DND-41 (cell line): ENCODE data around the gene RHOJ.

Source experiments
- ATAC-seq: fragments of 200-7000 bp; cut with Tn5 transposase; 3 replicates; pipeline ENCODE4 v1.9.1; 2021; ENCODE audit warnings: low read depth; ENCODE audit not compliant: insufficient read depth
- DNase-seq: peaks from one replicate; pipeline ENCODE4 v3.0.0-alpha.2; 2020
- H2AFZ ChIP-seq: 2 replicates; pipeline ENCODE4 v1.6.0; 2012; ENCODE audit warnings: low read depth, low read length
- H3K27ac ChIP-seq: 2 replicates; pipeline ENCODE4 v1.5.1; 2012; ENCODE audit warnings: low read length, inconsistent platforms
- H3K27me3 ChIP-seq: fragments of 200-600 bp; sonication (generic); 2 replicates; pipeline ENCODE4 v1.6.0; 2012; ENCODE audit warnings: low read length, mild to moderate bottlenecking, inconsistent platforms; ENCODE audit not compliant: insufficient read depth, poor library complexity
- H3K36me3 ChIP-seq: 2 replicates; pipeline ENCODE4 v1.5.1; 2012; ENCODE audit warnings: low read length, inconsistent platforms; ENCODE audit not compliant: insufficient read depth
- H3K4me1 ChIP-seq: 2 replicates; pipeline ENCODE4 v1.5.1; 2012; ENCODE audit warnings: mild to moderate bottlenecking, low read length; ENCODE audit not compliant: insufficient read depth
- H3K4me2 ChIP-seq: 2 replicates; pipeline ENCODE4 v1.6.0; 2012; ENCODE audit warnings: mild to moderate bottlenecking, moderate library complexity, low read length, inconsistent platforms; ENCODE audit not compliant: insufficient read depth
- H3K4me3 ChIP-seq, 2 experiments: fragments of 200-600 bp in 1 of 2; shearing (Covaris generic) in 1 of 2; 2 replicates each; pipeline ENCODE4 v1.5.1; 2012 to 2016; ENCODE audit warnings: inconsistent platforms in 2 of 2, low read length in 2 of 2, mild to moderate bottlenecking in 2 of 2, low read depth in 1 of 2, moderate library complexity in 1 of 2
- H3K79me2 ChIP-seq: 2 replicates; pipeline ENCODE4 v1.6.0; 2012; ENCODE audit warnings: low read length, inconsistent platforms; ENCODE audit not compliant: insufficient read depth
- H3K9ac ChIP-seq: 2 replicates; pipeline ENCODE4 v1.6.0; 2012; ENCODE audit warnings: low read depth, mild to moderate bottlenecking, inconsistent platforms, low read length, moderate library complexity
- H3K9me3 ChIP-seq: 2 replicates; pipeline ENCODE4 v1.5.1; 2012; ENCODE audit warnings: low read length, moderate library complexity, mild to moderate bottlenecking, inconsistent platforms; ENCODE audit not compliant: insufficient read depth, severe bottlenecking
- H4K20me1 ChIP-seq: 2 replicates; pipeline ENCODE4 v1.6.0; 2012; ENCODE audit warnings: low read length; ENCODE audit not compliant: insufficient read depth
- CTCF ChIP-seq: IDR thresholded peaks from 2 replicates; pipeline ENCODE4 v1.5.1; 2012; ENCODE audit warnings: borderline replicate concordance, low read length, moderate library complexity, mild to moderate bottlenecking; ENCODE audit not compliant: poor library complexity, severe bottlenecking; ENCODE audit errors: extremely low read depth
- EZH2 ChIP-seq: IDR thresholded peaks from 3 replicates; pipeline ENCODE4 v1.6.1; 2012; ENCODE audit warnings: borderline replicate concordance, low read depth, mild to moderate bottlenecking, moderate library complexity, low read length, inconsistent platforms; ENCODE audit not compliant: severe bottlenecking

RHOJ gene

GRCh38 chr14:63262446-63262845 lies 58.2 kb downstream of the RHOJ start:
- no peak for ATAC-seq
- H3K4me1 ChIP-seq = no peaks in the 10 kb centered on the region

GRCh38 chr14:63266106-63266505 lies 61.9 kb downstream of the RHOJ start:
- DNase-seq (no peak), ATAC-seq (no peak)
- no peaks in the 10 kb centered on the region for H3K79me2 ChIP-seq
- H3K9ac ChIP-seq = no peak overlapping the region
- H2AFZ ChIP-seq = no peak overlapping the region
- H3K4me2 ChIP-seq = no peak overlapping the region
- H3K4me3 ChIP-seq = no peak overlapping the region
- H3K9me3 ChIP-seq = no peaks in the 10 kb centered on the region
- TF ChIP-seq CTCF (no peak), EZH2 (no peak)
- H3K27me3 ChIP-seq = peaks cover 2% of the 10 kb centered on the region
- no peaks in the 10 kb centered on the region for H4K20me1 ChIP-seq
- no peak overlapping the region for H3K27ac ChIP-seq
- H3K36me3 ChIP-seq = no peaks in the 10 kb centered on the region
- no peaks in the 10 kb centered on the region for H3K4me1 ChIP-seq

More at GRCh38 chr14:63262446-63262845, 58.2 kb downstream of the RHOJ start:
- TF ChIP-seq EZH2 (no peak), CTCF (no peak)
- Histone ChIP-seq H2AFZ (no peak overlapping the region), H3K79me2 (no peaks in the 10 kb centered on the region), H3K9ac (no peak overlapping the region), H3K27ac (no peak overlapping the region), H3K9me3 (no peaks in the 10 kb centered on the region), H3K36me3 (no peaks in the 10 kb centered on the region), H3K4me2 (no peak overlapping the region), H3K4me3 (no peak overlapping the region), H4K20me1 (no peaks in the 10 kb centered on the region), H3K27me3 (peaks cover 2% of the 10 kb centered on the region)
- no peak for DNase-seq

GRCh38 chr14:63267171-63267570 lies 62.9 kb downstream of the RHOJ start:
- Histone ChIP-seq H4K20me1 (no peaks in the 10 kb centered on the region), H3K4me3 (no peak overlapping the region), H2AFZ (no peak overlapping the region), H3K36me3 (no peaks in the 10 kb centered on the region), H3K79me2 (no peaks in the 10 kb centered on the region), H3K27ac (no peak overlapping the region), H3K9ac (no peak overlapping the region), H3K27me3 (peaks cover 2% of the 10 kb centered on the region), H3K9me3 (no peaks in the 10 kb centered on the region), H3K4me2 (no peak overlapping the region), H3K4me1 (no peaks in the 10 kb centered on the region)
- DNase-seq (no peak), ATAC-seq (no peak)
- TF ChIP-seq CTCF = no peak
- TF ChIP-seq EZH2 = no peak

- H3K9ac ChIP-seq = no peak overlapping the region
- H3K9me3 ChIP-seq = no peaks in the 10 kb centered on the region
- no peak for DNase-seq
- H3K27me3 ChIP-seq = peaks cover 2% of the 10 kb centered on the region
- no peak for TF ChIP-seq EZH2
- no peak for TF ChIP-seq CTCF
- H2AFZ ChIP-seq = no peak overlapping the region
- no peak overlapping the region for H3K27ac ChIP-seq
- no peak overlapping the region for H3K4me3 ChIP-seq
- no peaks in the 10 kb centered on the region for H3K79me2 ChIP-seq
- ATAC-seq = no peak
- H3K4me2 ChIP-seq = no peak overlapping the region
- H3K36me3 ChIP-seq = no peaks in the 10 kb centered on the region
- no peaks in the 10 kb centered on the region for H3K4me1 ChIP-seq
- no peaks in the 10 kb centered on the region for H4K20me1 ChIP-seq
Measured at GRCh38 chr14:63268771-63269170, 64.5 kb downstream of the RHOJ start.
